ENCODE results near the gene CYP3A4. TPM values are rescaled to one million over a fixed set of nuclear protein-coding genes. Genes with fewer than 3 reads are reported as not detected.
"Not testable (repeated sequence)": the region's sequence is repeated elsewhere in the genome, so short reads cannot be mapped to it uniquely, and the experiment has no call there.

The CYP3A4 gene
- total RNA-seq, 3 donors from 2014 or later (not counting 1 experiment from before 2014, with no cell fraction given), result not detected

- Histone ChIP-seq H3K9me3 (ENCODE audit: control insufficient read depth, insufficient read depth, low read length) (no peaks in the 10 kb centered on the region), H3K4me1 (ENCODE audit: control insufficient read depth, insufficient read depth, low read length) (no peaks in the 10 kb centered on the region), H3K27ac (ENCODE audit: low read length) (no peak overlapping the region), H3K4me3 (ENCODE audit: low read length) (no peak overlapping the region), H3K36me3 (ENCODE audit: control insufficient read depth, insufficient read depth, low read length) (no peaks in the 10 kb centered on the region), H3K27me3 (ENCODE audit: control insufficient read depth, insufficient read depth, low read length) (no peaks in the 10 kb centered on the region)
- H3K4me1 Mint-ChIP-seq, result no peaks in the 10 kb centered on the region
- WGBS (ENCODE audit: insufficient coverage), result 38% methylated on average over 1 of the region's 1 CpG
- DNase-seq, result no peak
- no peaks in the 10 kb centered on the region for H3K27me3 Mint-ChIP-seq (ENCODE audit: low read depth in 2 of 2)
- no peak overlapping the region for H3K4me3 Mint-ChIP-seq
- H3K36me3 Mint-ChIP-seq, result no peaks in the 10 kb centered on the region
- TF ChIP-seq CTCF (IDR thresholded peaks at IDR 0.05), result no peak
- no peak overlapping the region for H3K27ac Mint-ChIP-seq
- intact Hi-C loops (cut with micrococcal nuclease), result no loop called here
- H3K9me3 Mint-ChIP-seq, result no peaks in the 10 kb centered on the region
- no peak for ATAC-seq
These were observed 53.7 kb downstream of the CYP3A4 start for GRCh38 chr7:99730238-99730810.

- H3K27ac Mint-ChIP-seq, result no peak overlapping the region
- H3K27me3 ChIP-seq (ENCODE audit: control insufficient read depth, insufficient read depth, low read length), result no peaks in the 10 kb centered on the region
- H3K9me3 ChIP-seq (ENCODE audit: control insufficient read depth, insufficient read depth, low read length), result no peaks in the 10 kb centered on the region
- H3K36me3 ChIP-seq (ENCODE audit: control insufficient read depth, insufficient read depth, low read length), result no peaks in the 10 kb centered on the region
- no peaks in the 10 kb centered on the region for H3K4me1 Mint-ChIP-seq
- intact Hi-C loops (cut with micrococcal nuclease), result no loop called here
- no peak overlapping the region for H3K4me3 ChIP-seq (ENCODE audit: low read length)
- H3K9me3 Mint-ChIP-seq, result no peaks in the 10 kb centered on the region
- WGBS (ENCODE audit: insufficient coverage), result 70% methylated on average over 4 of the region's 5 CpGs
- DNase-seq (no peak), ATAC-seq (no peak)
- no peaks in the 10 kb centered on the region for H3K4me1 ChIP-seq (ENCODE audit: control insufficient read depth, insufficient read depth, low read length)
- no peak overlapping the region for H3K4me3 Mint-ChIP-seq
- no peaks in the 10 kb centered on the region for H3K27me3 Mint-ChIP-seq (ENCODE audit: low read depth in 2 of 2)
- no peaks in the 10 kb centered on the region for H3K36me3 Mint-ChIP-seq
- no peak for TF ChIP-seq CTCF (IDR thresholded peaks at IDR 0.05)
- no peak overlapping the region for H3K27ac ChIP-seq (ENCODE audit: low read length)
These were observed 54.3 kb downstream of the CYP3A4 start for GRCh38 chr7:99729486-99730237.

GRCh38 chr7:99728615-99729014 is 55.4 kb downstream of the CYP3A4 start:
- TF ChIP-seq CTCF (IDR thresholded peaks at IDR 0.05), result no peak

GRCh38 chr7:99723201-99723600 is 60.8 kb downstream of the CYP3A4 start:
- DNase-seq; H3K9me3 ChIP-seq (ENCODE audit: control insufficient read depth, insufficient read depth, low read length); H3K4me3 Mint-ChIP-seq; H3K4me1 Mint-ChIP-seq; H3K4me1 ChIP-seq (ENCODE audit: control insufficient read depth, insufficient read depth, low read length); H3K36me3 ChIP-seq (ENCODE audit: control insufficient read depth, insufficient read depth, low read length); H3K27me3 ChIP-seq (ENCODE audit: control insufficient read depth, insufficient read depth, low read length); H3K4me3 ChIP-seq (ENCODE audit: low read length); H3K27ac Mint-ChIP-seq; H3K9me3 Mint-ChIP-seq; intact Hi-C loops (cut with micrococcal nuclease); H3K36me3 Mint-ChIP-seq; H3K27ac ChIP-seq (ENCODE audit: low read length); H3K27me3 Mint-ChIP-seq (ENCODE audit: low read depth in 2 of 2); ATAC-seq: not testable (repeated sequence)
- WGBS (ENCODE audit: insufficient coverage), result 92% methylated on average over 6 of the region's 6 CpGs

More at GRCh38 chr7:99728615-99729014, 55.4 kb downstream of the CYP3A4 start:
- Histone ChIP-seq H3K27ac (ENCODE audit: low read length) (no peak overlapping the region), H3K9me3 (ENCODE audit: control insufficient read depth, insufficient read depth, low read length) (no peaks in the 10 kb centered on the region), H3K36me3 (ENCODE audit: control insufficient read depth, insufficient read depth, low read length) (no peaks in the 10 kb centered on the region), H3K4me3 (ENCODE audit: low read length) (no peak overlapping the region), H3K27me3 (ENCODE audit: control insufficient read depth, insufficient read depth, low read length) (no peaks in the 10 kb centered on the region), H3K4me1 (ENCODE audit: control insufficient read depth, insufficient read depth, low read length) (no peaks in the 10 kb centered on the region)
- no peak for DNase-seq
- no peak overlapping the region for H3K4me3 Mint-ChIP-seq
- H3K27ac Mint-ChIP-seq, result no peak overlapping the region
- H3K27me3 Mint-ChIP-seq (ENCODE audit: low read depth in 2 of 2), result peaks cover 0 to 8% of the 10 kb centered on the region in 2 donors
- intact Hi-C loops (cut with micrococcal nuclease), result no loop called here
- H3K4me1 Mint-ChIP-seq, result no peaks in the 10 kb centered on the region
- no CpG with 5 or more reads among the region's 2 CpGs for WGBS (ENCODE audit: insufficient coverage)
- no peak for ATAC-seq
- H3K36me3 Mint-ChIP-seq, result no peaks in the 10 kb centered on the region
- no peaks in the 10 kb centered on the region for H3K9me3 Mint-ChIP-seq

Measured in natural killer cell (primary cell).